Peyer's patch (tissue), 4 donors: ENCODE data around the gene HAGHL. TPM values are rescaled to one million over a fixed set of nuclear protein-coding genes. Genes with fewer than 3 reads are reported as not detected.

Experiments
- DNase-seq, 3 donors: peaks; one replicate each; pipeline ENCODE4 v3.0.0-alpha.2; 2017 to 2019
- H3K27ac ChIP-seq, 4 donors: fragments of 200-600 bp; sonication (generic); one replicate each; pipeline ENCODE4 v1.5.1; 2016 to 2019
- H3K27me3 ChIP-seq, 2 donors: fragments of 200-600 bp; sonication (generic); one replicate each; pipeline ENCODE4 v1.5.1; 2019
- H3K36me3 ChIP-seq, 3 donors: fragments of 200-600 bp; sonication (generic); one replicate each; pipeline ENCODE4 v1.5.1; 2016 to 2019
- H3K4me1 ChIP-seq, 4 donors: fragments of 200-600 bp; sonication (generic); one replicate each; pipeline ENCODE4 v1.5.1; 2016 to 2019
- H3K4me3 ChIP-seq, 4 donors: fragments of 200-600 bp; sonication (generic); 1 replicate in 3 of 4; 2 replicates in 1 of 4; pipeline ENCODE4 v1.5.1; 2016 to 2019; ENCODE audit warnings: mild to moderate bottlenecking in 1 of 4
- H3K9me3 ChIP-seq, 4 donors: fragments of 200-600 bp; sonication (generic); one replicate each; pipeline ENCODE4 v1.5.1; 2016 to 2019; ENCODE audit warnings: mild to moderate bottlenecking in 1 of 4
- CTCF ChIP-seq, 6 experiments: fragments of 450-650 bp in 4 of 6; fragments of 200-600 bp in 2 of 6; sonication (generic) in 1 of 6; IDR thresholded peaks; one replicate each; pipeline ENCODE4 v1.5.1; 2017 to 2019; ENCODE audit warnings: antibody characterized with exemption in 6 of 6, mild to moderate bottlenecking in 3 of 6, moderate library complexity in 1 of 6
- POLR2A ChIP-seq, 2 donors: fragments of 450-650 bp; IDR thresholded peaks; one replicate each; pipeline ENCODE4 v1.5.1; 2017; ENCODE audit warnings: antibody characterized with exemption in 2 of 2, mild to moderate bottlenecking in 2 of 2, moderate library complexity in 2 of 2
- total RNA-seq, 4 donors: library from RNA; depleted of rRNA; stranded (reverse); fragments of >200 nt; gene quantifications; one replicate each; pipeline ENCODE4 v1.1.0, GENCODE V29; 2016

Gene HAGHL
- total RNA-seq, 4 donors from 2014 or later, result 0.53 to 42.9 (median 3.4) TPM

- Histone ChIP-seq H3K27ac (no peak overlapping the region), H3K4me3 (no peak overlapping the region), H3K36me3 (no peaks in the 10 kb centered on the region), H3K4me1 (peaks cover 4 to 47% (median 30%) of the 10 kb centered on the region in 4 donors), H3K27me3 (no peaks in the 10 kb centered on the region), H3K9me3 (no peaks in the 10 kb centered on the region)
- TF ChIP-seq CTCF (IDR thresholded peaks at IDR 0.05) (no peak), POLR2A (IDR thresholded peaks at IDR 0.05) (no peak)
- DNase-seq, result no peak
These were observed 10.1 kb upstream of the HAGHL start for GRCh38 chr16:716768-717325.

- TF ChIP-seq CTCF (IDR thresholded peaks at IDR 0.05) (no peak), POLR2A (IDR thresholded peaks at IDR 0.05) (no peak)
- peaks cover 4 to 52% (median 31%) of the 10 kb centered on the region in 4 donors for H3K4me1 ChIP-seq
- H3K4me3 ChIP-seq, result no peak overlapping the region
- H3K27ac ChIP-seq, result no peak overlapping the region
- no peaks in the 10 kb centered on the region for H3K9me3 ChIP-seq
- H3K27me3 ChIP-seq, result no peaks in the 10 kb centered on the region
- H3K36me3 ChIP-seq, result peaks cover 0 to 3% (median 0%) of the 10 kb centered on the region in 3 donors
- no peak for DNase-seq
These were observed 9.3 kb upstream of the HAGHL start for GRCh38 chr16:717450-718245.

- Histone ChIP-seq H3K27me3 (no peaks in the 10 kb centered on the region), H3K36me3 (peaks cover 0 to 3% (median 0%) of the 10 kb centered on the region in 3 donors), H3K9me3 (no peaks in the 10 kb centered on the region), H3K27ac (no peak overlapping the region), H3K4me1 (peaks cover 4 to 52% (median 31%) of the 10 kb centered on the region in 4 donors), H3K4me3 (no peak overlapping the region)
- no peak for DNase-seq
- TF ChIP-seq CTCF (IDR thresholded peaks at IDR 0.05) (no peak), POLR2A (IDR thresholded peaks at IDR 0.05) (no peak)
These were observed 8.5 kb upstream of the HAGHL start for GRCh38 chr16:718389-718788.

GRCh38 chr16:718922-719321 is 8.0 kb upstream of the HAGHL start:
- no peaks in the 10 kb centered on the region for H3K27me3 ChIP-seq
- peak in 1 of 3 donors; percentile 58 for DNase-seq
- peaks cover 0 to 3% (median 0%) of the 10 kb centered on the region in 3 donors for H3K36me3 ChIP-seq
- H3K4me1 ChIP-seq, result peaks cover 4 to 52% (median 31%) of the 10 kb centered on the region in 4 donors
- no peak overlapping the region for H3K4me3 ChIP-seq
- H3K9me3 ChIP-seq, result no peaks in the 10 kb centered on the region
- H3K27ac ChIP-seq, result no peak overlapping the region
- no peak for TF ChIP-seq POLR2A (IDR thresholded peaks at IDR 0.05)
- no peak for TF ChIP-seq CTCF (IDR thresholded peaks at IDR 0.05)

GRCh38 chr16:719815-720446 is 7.0 kb upstream of the HAGHL start:
- TF ChIP-seq CTCF (IDR thresholded peaks at IDR 0.05) (no peak), POLR2A (IDR thresholded peaks at IDR 0.05) (no peak)
- H3K36me3 ChIP-seq, result peaks cover 0 to 3% (median 0%) of the 10 kb centered on the region in 3 donors
- H3K4me3 ChIP-seq, result peak overlapping the region; percentile 60 to 94 (median 82)
- peaks cover 4 to 48% (median 27%) of the 10 kb centered on the region in 4 donors for H3K4me1 ChIP-seq
- H3K27me3 ChIP-seq, result no peaks in the 10 kb centered on the region
- peak overlapping the region; percentile 75 to 97 (median 92) for H3K27ac ChIP-seq
- no peak for DNase-seq
- no peaks in the 10 kb centered on the region for H3K9me3 ChIP-seq
